OCI-LY7 (cell line): ENCODE results near the gene SPATA24.

Experiments
- CTCF ChIP-seq: fragments of 200-600 bp; sonication (generic); conservative IDR thresholded peaks from 2 replicates; pipeline ENCODE4 v1.5.1; 2014; ENCODE audit warnings: mild to moderate bottlenecking, antibody characterized with exemption, low read length, moderate library complexity, mixed read lengths
- EZH2phosphoT487 ChIP-seq: fragments of 200-600 bp; sonication (generic); IDR thresholded peaks from 2 replicates; pipeline ENCODE4 v1.6.1; 2018; ENCODE audit warnings: low read depth, borderline replicate concordance, mild to moderate bottlenecking, mixed run types, antibody characterized with exemption, low read length, moderate library complexity, mixed read lengths

GRCh38 chr5:139394123-139394653 is 9.7 kb downstream of the SPATA24 start:
- TF ChIP-seq CTCF, result peak; percentile 77
- TF ChIP-seq EZH2phosphoT487, result no peak
